GM19240 (cell line): Measurements from ENCODE around the gene VMP1.
A peak's percentile ranks its signal among the peaks of the same experiment; 100 is the strongest.

Source experiments
- DNase-seq: peaks from one replicate; pipeline ENCODE4 v3.0.0; 2011; ENCODE audit warnings: low spot score; ENCODE audit not compliant: insufficient read length

VMP1 gene

GRCh38 chr17:59707149-59707970, at the start of gene VMP1, which contains the start of gene PTRH2:
TSS of gene VMP1 (plus strand) at chr17:59707654. CDS start at chr17:59731447, 23,793 bp downstream.
TSS of gene PTRH2 (minus strand) at chr17:59707430. CDS start at chr17:59697978, 9,452 bp downstream.
- peak; percentile 95 for DNase-seq

DNA sequence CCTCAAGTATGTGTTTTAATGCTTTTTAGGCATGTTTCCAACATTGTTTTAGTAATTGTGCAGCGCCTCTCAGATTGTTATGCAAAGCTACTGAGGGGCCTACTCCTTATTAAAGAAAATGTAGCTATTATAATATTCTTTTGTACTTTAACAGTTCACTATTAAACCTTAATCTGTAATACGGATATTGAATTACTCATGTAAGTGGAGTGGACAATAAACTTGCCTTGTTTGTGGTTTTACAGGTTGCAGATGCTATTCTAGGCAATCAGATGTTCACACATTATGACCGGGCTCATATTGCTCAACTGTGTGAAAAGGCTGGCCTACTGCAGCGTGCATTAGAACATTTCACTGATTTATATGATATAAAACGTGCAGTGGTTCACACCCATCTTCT, 41.2 kb upstream of the VMP1 start:
- no peak for DNase-seq

DNA sequence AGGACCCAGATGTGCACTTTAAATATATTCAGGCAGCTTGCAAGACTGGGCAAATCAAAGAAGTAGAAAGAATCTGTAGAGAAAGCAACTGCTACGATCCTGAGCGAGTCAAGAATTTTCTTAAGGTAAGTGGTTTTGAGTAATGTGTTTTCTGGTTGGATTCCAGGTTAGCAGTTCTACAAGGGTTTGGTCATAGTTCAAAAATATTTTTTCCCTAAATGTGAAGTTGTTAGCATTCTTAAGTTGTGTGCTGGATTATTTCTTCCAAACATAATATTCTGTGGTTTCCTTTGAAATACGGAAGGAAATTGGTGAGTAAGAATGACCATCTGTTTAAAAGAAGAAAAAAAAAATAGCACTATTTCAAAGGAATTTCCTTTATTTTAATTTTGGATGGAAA, 38.6 kb upstream of the VMP1 start:
- no peak for DNase-seq

GRCh38 chr17:59669411-59669810, 38.0 kb upstream of the VMP1 start:
- DNase-seq = no peak

DNA sequence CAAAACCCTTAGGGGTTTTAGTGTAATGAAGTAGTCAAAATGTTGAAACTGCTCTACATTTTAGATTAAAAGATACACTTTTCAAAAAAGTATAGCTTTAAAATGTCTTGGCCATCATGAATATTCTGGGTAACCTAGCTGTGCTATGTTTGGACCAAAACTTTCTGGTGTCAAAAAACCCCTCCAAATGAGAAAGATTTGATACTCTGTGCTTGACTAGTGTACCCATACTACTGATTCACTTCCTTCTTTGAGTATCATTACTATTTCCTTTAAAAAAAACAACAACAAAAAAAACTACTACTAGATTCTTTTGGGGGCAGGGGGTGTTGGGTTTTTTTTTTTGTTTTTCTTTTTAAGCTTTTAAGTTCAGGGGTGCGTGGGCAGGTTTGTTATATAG, 37.5 kb upstream of the VMP1 start:
- DNase-seq = no peak

DNA sequence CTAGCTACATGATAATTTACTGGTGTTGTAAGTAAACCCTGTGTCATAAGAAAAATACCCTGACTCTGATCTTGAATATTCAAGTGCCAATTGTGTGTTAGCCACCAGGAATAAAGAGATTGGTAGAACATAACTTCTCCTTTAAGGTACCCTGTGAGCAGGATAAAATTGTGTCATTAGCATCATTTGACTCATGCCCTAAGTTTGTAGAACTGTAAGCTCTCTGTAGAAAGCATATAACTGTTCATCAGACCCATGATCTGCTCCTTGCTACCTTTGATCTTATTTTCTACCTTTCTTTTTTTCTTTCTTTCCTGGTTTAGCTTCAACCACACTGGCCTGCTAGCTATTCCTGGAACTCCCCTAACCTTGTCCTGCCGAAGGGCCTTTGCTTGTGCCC, 36.1 kb upstream of the VMP1 start:
- no peak for DNase-seq

DNA sequence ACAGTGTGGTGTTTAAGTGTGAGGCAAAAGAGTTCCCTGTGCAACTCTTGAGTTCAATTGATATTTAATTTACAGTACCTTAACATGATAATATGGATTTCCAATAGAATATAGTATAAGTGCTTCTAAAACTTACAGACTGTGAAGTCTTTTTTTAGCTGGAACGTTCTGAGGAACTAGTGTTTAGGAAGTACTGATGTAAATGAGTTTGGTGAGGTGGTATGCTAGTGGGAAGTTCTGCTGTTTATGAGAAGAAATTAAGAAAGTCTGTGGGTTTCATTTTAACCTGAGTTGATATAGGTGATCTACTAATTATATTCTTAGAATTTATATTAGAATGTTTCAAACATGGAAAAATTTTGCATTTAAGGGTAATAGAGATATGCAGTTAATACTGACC, 32.2 kb upstream of the VMP1 start:
- no peak for DNase-seq

DNA sequence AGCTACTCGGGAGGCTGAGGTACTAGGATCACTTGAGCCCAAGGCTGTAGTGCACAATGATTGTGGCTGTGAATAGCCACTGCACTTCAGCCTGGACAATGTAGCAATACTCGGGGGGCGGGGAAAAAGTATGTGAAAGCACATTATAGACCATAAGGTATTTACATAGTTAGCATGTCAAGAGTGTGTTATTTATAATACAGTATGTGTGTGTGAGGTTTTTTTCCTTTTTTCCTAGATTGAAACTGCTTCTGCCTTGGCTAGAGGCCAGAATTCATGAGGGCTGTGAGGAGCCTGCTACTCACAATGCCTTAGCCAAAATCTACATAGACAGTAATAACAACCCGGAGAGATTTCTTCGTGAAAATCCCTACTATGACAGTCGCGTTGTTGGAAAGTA, 30.7 kb upstream of the VMP1 start:
- no peak for DNase-seq

GRCh38 chr17:59678918-59679317, 28.5 kb upstream of the VMP1 start:
- DNase-seq = no peak

DNA sequence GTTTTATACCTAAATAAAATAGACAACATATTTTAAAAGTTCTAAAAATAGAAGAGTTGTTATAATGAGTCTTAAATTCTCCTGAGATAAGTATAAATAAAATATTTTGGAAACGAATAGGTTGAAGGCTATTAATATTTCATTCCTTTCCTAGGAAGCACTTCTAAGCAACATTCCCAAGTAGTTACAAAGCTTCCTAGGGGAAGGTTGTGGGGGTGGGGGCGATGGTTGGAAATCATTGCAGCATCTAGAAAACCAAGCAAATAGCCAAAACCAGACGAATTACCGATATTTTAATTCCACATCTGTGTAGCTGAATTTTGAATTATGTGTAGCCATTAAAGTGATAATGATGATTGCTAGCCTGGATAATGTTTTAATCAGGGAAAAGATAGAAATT, 27.1 kb upstream of the VMP1 start:
- DNase-seq = no peak

GRCh38 chr17:59683283-59683682, 24.2 kb upstream of the VMP1 start:
- no peak for DNase-seq

DNA sequence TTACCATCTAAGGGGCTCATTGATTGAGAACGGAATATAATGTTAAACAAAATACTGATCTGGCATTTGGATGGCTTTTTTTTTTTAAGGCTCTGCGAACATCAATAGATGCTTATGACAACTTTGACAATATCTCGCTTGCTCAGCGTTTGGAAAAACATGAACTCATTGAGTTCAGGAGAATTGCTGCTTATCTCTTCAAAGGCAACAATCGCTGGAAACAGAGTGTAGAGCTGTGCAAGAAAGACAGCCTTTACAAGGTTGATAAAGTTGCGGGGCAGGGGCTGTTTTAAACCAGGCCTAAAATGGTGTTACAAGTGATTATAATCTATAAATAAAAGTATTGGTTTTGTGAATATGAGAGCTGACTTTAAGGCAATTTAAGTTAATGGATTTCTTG, 22.5 kb upstream of the VMP1 start:
- no peak for DNase-seq

- no peak for DNase-seq
Measured at GRCh38 chr17:59688008-59688407, 19.4 kb upstream of the VMP1 start.

- DNase-seq = no peak
Measured at GRCh38 chr17:59688496-59688895, 19.0 kb upstream of the VMP1 start.

GRCh38 chr17:59693582-59693981, 13.9 kb upstream of the VMP1 start:
- no peak for DNase-seq

GRCh38 chr17:59694344-59694743, 13.1 kb upstream of the VMP1 start:
- no peak for DNase-seq

GRCh38 chr17:59695945-59696681, 11.3 kb upstream of the VMP1 start:
- DNase-seq = no peak

- DNase-seq = no peak
Measured at GRCh38 chr17:59696682-59697277, 10.7 kb upstream of the VMP1 start.

GRCh38 chr17:59698143-59698542, 9.3 kb upstream of the VMP1 start:
- DNase-seq = no peak

- no peak for DNase-seq
Measured at GRCh38 chr17:59699218-59699617, 8.2 kb upstream of the VMP1 start.

- DNase-seq = no peak
Measured at GRCh38 chr17:59699786-59700185, 7.7 kb upstream of the VMP1 start.

- DNase-seq = no peak
Measured at GRCh38 chr17:59702304-59702703, 5.2 kb upstream of the VMP1 start.
